ENCODE data around the gene PABPC1L.

The PABPC1L gene

GRCh38 chr20:44904377-44904776 is 5.5 kb upstream of the PABPC1L start:
- peaks cover 36% of the 10 kb centered on the region for H3K79me2 ChIP-seq (ENCODE audit: insufficient read depth, low read length)
- H2AFZ ChIP-seq (ENCODE audit: low read depth, low read length, severe bottlenecking), result no peak overlapping the region
- H3K4me3 ChIP-seq (ENCODE audit: insufficient read depth, low read length, poor library complexity, severe bottlenecking), result no peak overlapping the region
- no peak overlapping the region for H3K4me2 ChIP-seq (ENCODE audit: low read depth, low read length, poor library complexity, severe bottlenecking)
- peaks cover 45% of the 10 kb centered on the region for H3K36me3 ChIP-seq (ENCODE audit: low read length)
- no peak overlapping the region for H3K27ac ChIP-seq (ENCODE audit: low read depth, low read length)
- no peaks in the 10 kb centered on the region for H3K9me3 ChIP-seq (ENCODE audit: insufficient read depth, low read length)
- H3K27me3 ChIP-seq (ENCODE audit: low read length), result no peaks in the 10 kb centered on the region
- H4K20me1 ChIP-seq (ENCODE audit: low read depth, low read length), result peaks cover 6% of the 10 kb centered on the region; the same call in 1 of the 2 replicates
- H3K9ac ChIP-seq (ENCODE audit: low read length), result no peak overlapping the region
- peaks cover 44% of the 10 kb centered on the region for H3F3A ChIP-seq (ENCODE audit: insufficient read depth)
- H3K9me2 ChIP-seq (replicated peaks; ENCODE audit: insufficient read depth, low read length), result no peaks in the 10 kb centered on the region
- TF ChIP-seq CTCF (IDR thresholded peaks at IDR 0.05; ENCODE audit: insufficient read depth, low read length, poor library complexity, severe bottlenecking), result no peak
- no peak for TF ChIP-seq EZH2phosphoT487 (conservative IDR thresholded peaks at IDR 0.05; ENCODE audit: low read length)

- H3K9ac ChIP-seq (ENCODE audit: low read length), result peak overlapping the region; percentile 73; the same call in 1 of the 2 replicates
- H3K4me3 ChIP-seq (ENCODE audit: insufficient read depth, low read length, poor library complexity, severe bottlenecking), result peak overlapping the region; percentile 68
- H4K20me1 ChIP-seq (ENCODE audit: low read depth, low read length), result no peaks in the 10 kb centered on the region
- no peaks in the 10 kb centered on the region for H3K27me3 ChIP-seq (ENCODE audit: low read length)
- H2AFZ ChIP-seq (ENCODE audit: low read depth, low read length, severe bottlenecking), result no peak overlapping the region
- TF ChIP-seq CTCF (IDR thresholded peaks at IDR 0.05; ENCODE audit: insufficient read depth, low read length, poor library complexity, severe bottlenecking) (no peak), EZH2phosphoT487 (conservative IDR thresholded peaks at IDR 0.05; ENCODE audit: low read length) (no peak)
- peak overlapping the region; percentile 27; the same call in 1 of the 2 replicates for H3K27ac ChIP-seq (ENCODE audit: low read depth, low read length)
- H3F3A ChIP-seq (ENCODE audit: insufficient read depth), result peaks cover 41% of the 10 kb centered on the region
- no peaks in the 10 kb centered on the region for H3K9me3 ChIP-seq (ENCODE audit: insufficient read depth, low read length)
- no peaks in the 10 kb centered on the region for H3K9me2 ChIP-seq (replicated peaks; ENCODE audit: insufficient read depth, low read length)
- H3K4me2 ChIP-seq (ENCODE audit: low read depth, low read length, poor library complexity, severe bottlenecking), result peak overlapping the region; percentile 50
- H3K79me2 ChIP-seq (ENCODE audit: insufficient read depth, low read length), result peaks cover 7% of the 10 kb centered on the region; the same call in 1 of the 2 replicates
- H3K36me3 ChIP-seq (ENCODE audit: low read length), result peaks cover 23% of the 10 kb centered on the region
These were observed 631 bp upstream of the PABPC1L start for GRCh38 chr20:44908987-44909871.

- H3F3A ChIP-seq (ENCODE audit: insufficient read depth), result peaks cover 36% of the 10 kb centered on the region
- H3K9me3 ChIP-seq (ENCODE audit: insufficient read depth, low read length), result no peaks in the 10 kb centered on the region
- H2AFZ ChIP-seq (ENCODE audit: low read depth, low read length, severe bottlenecking), result no peak overlapping the region
- H4K20me1 ChIP-seq (ENCODE audit: low read depth, low read length), result no peaks in the 10 kb centered on the region
- no peaks in the 10 kb centered on the region for H3K9me2 ChIP-seq (replicated peaks; ENCODE audit: insufficient read depth, low read length)
- H3K79me2 ChIP-seq (ENCODE audit: insufficient read depth, low read length), result peaks cover 7% of the 10 kb centered on the region; the same call in 1 of the 2 replicates
- peak overlapping the region; percentile 82 for H3K4me2 ChIP-seq (ENCODE audit: low read depth, low read length, poor library complexity, severe bottlenecking)
- peak overlapping the region; percentile 48 for H3K27ac ChIP-seq (ENCODE audit: low read depth, low read length)
- peaks cover 13% of the 10 kb centered on the region; the same call in 1 of the 2 replicates for H3K36me3 ChIP-seq (ENCODE audit: low read length)
- H3K9ac ChIP-seq (ENCODE audit: low read length), result peak overlapping the region; percentile 73
- H3K4me3 ChIP-seq (ENCODE audit: insufficient read depth, low read length, poor library complexity, severe bottlenecking), result peak overlapping the region; percentile 68
- H3K27me3 ChIP-seq (ENCODE audit: low read length), result no peaks in the 10 kb centered on the region
- TF ChIP-seq EZH2phosphoT487 (conservative IDR thresholded peaks at IDR 0.05; ENCODE audit: low read length), result no peak
- TF ChIP-seq CTCF (IDR thresholded peaks at IDR 0.05; ENCODE audit: insufficient read depth, low read length, poor library complexity, severe bottlenecking), result no peak
These were observed 916 bp downstream of the PABPC1L start for GRCh38 chr20:44910690-44911262.
